Activated CD4-positive, alpha-beta memory T cell treated with anti-CD3 and anti-CD28 coated beads for 36 hours (primary cell): ENCODE results near the gene PAX3. TPM values are rescaled to one million over a fixed set of nuclear protein-coding genes. Genes with fewer than 3 reads are reported as not detected.

ENCODE experiments used
- CTCF ChIA-PET: fragments of 350-600 bp; sonication (Branson Sonifier 250); formaldehyde crosslinking; loops from one replicate; lab custom pipeline; 2021; ENCODE audit warnings: antibody characterized with exemption, inconsistent platforms; lab: Charles Lee
- POLR2A ChIA-PET: fragments of 350-600 bp; sonication (Branson Sonifier 250); formaldehyde crosslinking; loops from one replicate; lab custom pipeline; 2021; ENCODE audit warnings: antibody characterized with exemption; lab: Charles Lee
- DNase-seq: peaks from one replicate; pipeline ENCODE4 v3.0.0-alpha.2; 2020
- H3K27ac Mint-ChIP-seq: one replicate; pipeline ENCODE4 v1.8.0; 2021; ENCODE audit warnings: mixed read lengths
- H3K27me3 Mint-ChIP-seq: one replicate; pipeline ENCODE4 v1.8.0; 2021; ENCODE audit warnings: mixed read lengths
- H3K36me3 Mint-ChIP-seq: one replicate; pipeline ENCODE4 v1.8.0; 2021; ENCODE audit warnings: mixed read lengths
- H3K4me1 Mint-ChIP-seq: one replicate; pipeline ENCODE4 v1.8.0; 2021; ENCODE audit warnings: low read depth, mixed read lengths
- H3K4me3 Mint-ChIP-seq: one replicate; pipeline ENCODE4 v1.8.0; 2021; ENCODE audit warnings: mild to moderate bottlenecking, mixed read lengths
- H3K9me3 Mint-ChIP-seq: one replicate; pipeline ENCODE4 v1.8.0; 2021; ENCODE audit warnings: mixed read lengths
- intact Hi-C: fragments of 100-400 bp; cut with micrococcal nuclease; formaldehyde crosslinking; loops from one replicate; pipeline ENCODE4 v1.15.1; 2023
- total RNA-seq, 2 experiments: library from RNA; stranded (reverse); gene quantifications; one replicate each; pipeline ENCODE4 v1.2.3, GENCODE V29; 2021

PAX3 gene
- total RNA-seq, 2 experiments from 2014 or later: not detected

GRCh38 chr2:222272446-222273015, 26.3 kb downstream of the PAX3 start:
- peaks cover 12% of the 10 kb centered on the region for H3K27me3 Mint-ChIP-seq
- no peak for DNase-seq
- H3K36me3 Mint-ChIP-seq: no peaks in the 10 kb centered on the region
- intact Hi-C loops: no loop called here
- no peaks in the 10 kb centered on the region for H3K9me3 Mint-ChIP-seq
- POLR2A ChIA-PET: no interaction called here
- no peaks in the 10 kb centered on the region for H3K4me1 Mint-ChIP-seq
- H3K27ac Mint-ChIP-seq: no peak overlapping the region
- H3K4me3 Mint-ChIP-seq: no peak overlapping the region
- CTCF ChIA-PET: interaction anchor here (0.5 kb wide), 1 partner anchor 131 kb away, joined by 6 read pairs; no protein-coding TSS in a partner anchor

GRCh38 chr2:222271854-222272253, 26.9 kb downstream of the PAX3 start:
- intact Hi-C loops: no loop called here
- CTCF ChIA-PET: no interaction called here
- DNase-seq: no peak
- Mint-ChIP-seq H3K27me3 (peaks cover 8% of the 10 kb centered on the region), H3K9me3 (no peaks in the 10 kb centered on the region), H3K36me3 (no peaks in the 10 kb centered on the region), H3K4me3 (no peak overlapping the region), H3K4me1 (no peaks in the 10 kb centered on the region), H3K27ac (no peak overlapping the region)
- POLR2A ChIA-PET: no interaction called here

GRCh38 chr2:222270396-222270795, 28.4 kb downstream of the PAX3 start:
- CTCF ChIA-PET: no interaction called here
- Mint-ChIP-seq H3K36me3 (no peaks in the 10 kb centered on the region), H3K4me3 (no peak overlapping the region), H3K4me1 (no peaks in the 10 kb centered on the region), H3K27ac (no peak overlapping the region), H3K27me3 (peaks cover 4% of the 10 kb centered on the region), H3K9me3 (no peaks in the 10 kb centered on the region)
- POLR2A ChIA-PET: no interaction called here
- intact Hi-C loops: no loop called here
- DNase-seq: no peak

DNA sequence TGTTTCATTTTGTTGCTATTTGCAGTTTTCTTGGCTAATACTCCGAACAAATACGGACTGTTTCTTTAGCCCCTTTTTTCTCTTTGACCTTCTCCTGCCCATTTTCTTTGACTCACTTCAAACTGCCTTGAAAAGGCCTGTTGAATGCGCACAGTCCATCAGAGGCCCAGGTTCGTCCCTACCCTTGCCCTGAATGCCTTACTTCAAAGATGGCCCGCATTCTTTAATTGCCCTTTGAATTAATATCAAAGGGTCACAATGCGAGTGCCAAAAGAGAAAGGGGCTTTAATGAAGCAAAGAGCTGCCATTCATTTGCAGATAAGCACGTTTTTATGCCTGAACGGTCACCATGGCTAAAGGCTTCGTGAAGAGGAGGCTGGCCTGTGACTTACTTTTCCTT, 29.7 kb downstream of the PAX3 start:
- Mint-ChIP-seq H3K4me3 (no peak overlapping the region), H3K27me3 (peaks cover 4% of the 10 kb centered on the region), H3K9me3 (no peaks in the 10 kb centered on the region), H3K4me1 (no peaks in the 10 kb centered on the region), H3K27ac (no peak overlapping the region), H3K36me3 (no peaks in the 10 kb centered on the region)
- intact Hi-C loops: no loop called here
- CTCF ChIA-PET: no interaction called here
- POLR2A ChIA-PET: no interaction called here
- no peak for DNase-seq

DNA sequence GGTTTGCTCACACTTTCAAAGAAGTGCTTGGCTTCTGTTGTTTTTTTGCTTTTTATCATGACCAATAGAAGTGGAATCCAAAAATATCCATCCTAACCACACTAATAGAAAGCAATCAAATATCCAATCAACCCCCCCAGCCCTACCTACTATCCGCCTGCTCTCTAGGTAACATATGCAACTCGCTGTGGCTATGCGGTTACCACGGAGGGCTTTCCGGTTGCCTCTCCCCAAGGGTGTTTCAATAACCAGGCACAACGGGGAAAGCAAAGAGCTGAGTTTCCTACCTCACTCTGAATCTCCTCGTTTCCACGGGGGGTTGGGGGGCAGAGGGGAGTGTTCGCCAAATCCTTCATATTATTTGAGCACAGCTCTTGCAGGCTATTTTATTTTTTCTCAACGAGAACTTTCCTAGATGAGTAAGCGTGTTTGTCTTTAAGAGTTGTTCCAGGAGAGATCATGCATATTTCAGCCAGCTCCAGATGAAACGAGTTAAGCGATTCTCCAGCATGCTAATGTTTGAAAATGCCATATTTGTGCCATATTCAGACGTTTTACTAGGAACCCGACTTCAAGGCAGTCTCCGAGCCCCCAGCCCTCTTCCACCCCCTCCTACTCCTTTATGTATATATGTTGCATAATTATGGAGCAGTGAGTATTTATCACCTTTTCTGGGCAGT, 30.3 kb downstream of the PAX3 start:
- Mint-ChIP-seq H3K27me3 (peaks cover 4% of the 10 kb centered on the region), H3K36me3 (no peaks in the 10 kb centered on the region), H3K27ac (no peak overlapping the region), H3K4me3 (no peak overlapping the region), H3K4me1 (no peaks in the 10 kb centered on the region), H3K9me3 (no peaks in the 10 kb centered on the region)
- CTCF ChIA-PET: no interaction called here
- POLR2A ChIA-PET: no interaction called here
- intact Hi-C loops: no loop called here
- no peak for DNase-seq

- ChIA-PET CTCF (interaction anchor here (0.6 kb wide), 1 partner anchor 830 kb away, joined by 4 read pairs; no protein-coding TSS in a partner anchor), POLR2A (no interaction called here)
- H3K27ac Mint-ChIP-seq: no peak overlapping the region
- H3K36me3 Mint-ChIP-seq: no peaks in the 10 kb centered on the region
- H3K9me3 Mint-ChIP-seq: no peaks in the 10 kb centered on the region
- H3K27me3 Mint-ChIP-seq: peaks cover 6% of the 10 kb centered on the region
- no peak overlapping the region for H3K4me3 Mint-ChIP-seq
- no peaks in the 10 kb centered on the region for H3K4me1 Mint-ChIP-seq
- intact Hi-C loops: no loop called here
- DNase-seq: no peak
Observed at GRCh38 chr2:222264791-222265320, 33.9 kb downstream of the PAX3 start.

DNA sequence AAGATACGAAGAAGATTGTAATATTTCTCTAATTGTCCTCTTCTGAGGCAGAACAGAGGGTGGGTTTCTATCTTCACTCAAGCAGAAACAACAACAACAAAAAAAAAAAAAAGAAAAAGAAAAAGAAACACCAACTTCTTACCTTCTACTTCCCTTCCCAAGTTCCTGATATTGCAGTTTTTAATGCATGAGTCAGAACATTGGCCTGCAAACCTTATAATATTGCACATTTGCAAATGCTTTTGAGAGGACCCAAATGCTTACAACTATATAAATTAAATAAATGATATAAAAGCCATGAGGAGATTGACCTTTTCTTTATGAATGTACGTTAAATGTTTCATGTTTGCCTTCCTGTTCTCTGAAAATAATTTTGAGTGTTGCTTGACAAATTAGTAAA, 37.3 kb downstream of the PAX3 start:
- no peak overlapping the region for H3K27ac Mint-ChIP-seq
- DNase-seq: no peak
- H3K27me3 Mint-ChIP-seq: peaks cover 10% of the 10 kb centered on the region
- ChIA-PET CTCF (no interaction called here), POLR2A (no interaction called here)
- H3K9me3 Mint-ChIP-seq: no peaks in the 10 kb centered on the region
- intact Hi-C loops: no loop called here
- H3K4me3 Mint-ChIP-seq: no peak overlapping the region
- H3K36me3 Mint-ChIP-seq: no peaks in the 10 kb centered on the region
- H3K4me1 Mint-ChIP-seq: no peaks in the 10 kb centered on the region

DNA sequence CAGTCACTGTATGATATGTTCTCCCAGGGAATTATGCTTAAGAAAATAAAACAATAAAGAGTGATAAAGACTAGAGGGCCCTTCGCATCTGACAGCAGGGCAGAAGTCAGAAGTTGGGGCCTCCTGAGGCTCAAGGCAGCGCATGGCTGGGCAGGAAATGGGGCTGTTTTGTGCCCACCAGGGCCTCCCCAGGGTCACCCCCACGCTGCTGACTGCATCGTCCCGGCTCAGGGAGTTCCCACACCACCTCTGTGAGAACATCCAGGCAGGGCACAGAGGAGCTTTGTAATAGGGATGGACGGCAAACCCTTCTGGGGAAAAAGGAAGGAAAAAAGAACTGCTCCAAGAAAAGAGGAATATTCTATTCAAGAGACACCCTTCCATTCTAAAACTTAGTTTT, 41.2 kb downstream of the PAX3 start:
- Mint-ChIP-seq H3K36me3 (no peaks in the 10 kb centered on the region), H3K4me3 (no peak overlapping the region), H3K27me3 (peaks cover 13% of the 10 kb centered on the region), H3K27ac (no peak overlapping the region), H3K4me1 (no peaks in the 10 kb centered on the region), H3K9me3 (no peaks in the 10 kb centered on the region)
- POLR2A ChIA-PET: no interaction called here
- DNase-seq: no peak
- intact Hi-C loops: no loop called here
- CTCF ChIA-PET: no interaction called here

DNA sequence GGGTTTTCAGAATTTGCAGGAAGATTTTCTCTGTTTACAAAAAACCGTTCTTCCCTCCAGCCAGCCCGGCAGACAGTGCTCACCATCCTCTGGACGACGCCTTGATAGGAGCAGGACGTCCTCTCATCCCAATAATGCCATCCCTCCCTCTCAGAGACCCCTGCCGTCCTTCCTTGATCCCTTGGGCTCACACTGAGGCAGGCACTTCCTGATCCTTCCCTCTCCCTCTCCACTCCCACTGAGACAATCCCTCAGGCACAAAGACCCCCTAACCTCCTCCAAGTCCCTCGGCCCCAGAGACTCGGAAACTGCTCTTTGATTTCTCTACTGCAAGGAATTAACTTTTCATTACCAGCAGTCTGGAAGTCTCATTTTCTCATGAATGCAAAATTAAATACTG, 42.5 kb downstream of the PAX3 start:
- Mint-ChIP-seq H3K27ac (no peak overlapping the region), H3K27me3 (peaks cover 12% of the 10 kb centered on the region), H3K4me3 (no peak overlapping the region), H3K36me3 (no peaks in the 10 kb centered on the region), H3K4me1 (no peaks in the 10 kb centered on the region), H3K9me3 (no peaks in the 10 kb centered on the region)
- DNase-seq: no peak
- ChIA-PET POLR2A (no interaction called here), CTCF (no interaction called here)
- intact Hi-C loops: no loop called here

DNA sequence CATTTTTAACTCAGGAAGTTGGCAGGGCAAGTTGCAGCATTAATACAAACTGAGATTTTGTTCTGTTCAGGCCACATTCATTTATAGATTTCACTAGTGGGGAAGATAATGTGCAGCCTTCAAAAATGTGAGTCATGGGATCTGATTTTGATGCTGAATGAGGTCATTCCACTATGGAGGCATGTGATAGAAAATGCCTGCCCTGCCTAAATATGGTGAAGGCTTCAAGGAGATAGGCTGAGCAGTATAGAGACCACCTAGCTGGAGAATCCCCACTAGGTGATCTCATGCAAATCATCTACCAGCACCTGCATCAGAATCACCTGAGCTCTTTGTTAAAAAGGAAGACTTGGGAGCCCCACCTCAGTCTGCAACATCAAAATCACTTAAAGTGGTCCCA, 43.7 kb downstream of the PAX3 start:
- ChIA-PET CTCF (no interaction called here), POLR2A (no interaction called here)
- H3K27ac Mint-ChIP-seq: no peak overlapping the region
- no peak for DNase-seq
- no peak overlapping the region for H3K4me3 Mint-ChIP-seq
- no peaks in the 10 kb centered on the region for H3K36me3 Mint-ChIP-seq
- H3K27me3 Mint-ChIP-seq: peaks cover 12% of the 10 kb centered on the region
- intact Hi-C loops: no loop called here
- H3K9me3 Mint-ChIP-seq: no peaks in the 10 kb centered on the region
- H3K4me1 Mint-ChIP-seq: no peaks in the 10 kb centered on the region

DNA sequence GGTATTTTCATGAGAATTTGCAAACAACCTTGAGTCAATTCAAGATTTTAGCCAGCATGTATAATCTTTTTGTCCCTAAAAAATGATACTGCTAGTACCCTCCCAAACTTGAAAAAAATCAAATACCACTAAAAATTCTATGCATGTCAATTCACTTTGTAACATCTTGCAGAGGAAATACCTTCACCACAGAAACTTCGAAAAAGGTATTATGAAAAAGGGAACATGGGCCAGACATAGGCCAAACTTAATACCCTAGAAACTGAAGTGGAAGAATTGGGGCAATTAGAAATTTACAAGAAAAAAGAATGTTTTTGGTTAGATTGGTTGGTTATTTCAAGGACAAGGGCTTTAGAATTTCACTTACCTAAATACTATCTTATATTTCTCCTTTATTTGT, 48.5 kb downstream of the PAX3 start:
- no peak overlapping the region for H3K27ac Mint-ChIP-seq
- intact Hi-C loops: no loop called here
- CTCF ChIA-PET: no interaction called here
- POLR2A ChIA-PET: no interaction called here
- H3K4me3 Mint-ChIP-seq: no peak overlapping the region
- no peaks in the 10 kb centered on the region for H3K9me3 Mint-ChIP-seq
- H3K27me3 Mint-ChIP-seq: no peaks in the 10 kb centered on the region
- no peaks in the 10 kb centered on the region for H3K36me3 Mint-ChIP-seq
- DNase-seq: no peak
- no peaks in the 10 kb centered on the region for H3K4me1 Mint-ChIP-seq

DNA sequence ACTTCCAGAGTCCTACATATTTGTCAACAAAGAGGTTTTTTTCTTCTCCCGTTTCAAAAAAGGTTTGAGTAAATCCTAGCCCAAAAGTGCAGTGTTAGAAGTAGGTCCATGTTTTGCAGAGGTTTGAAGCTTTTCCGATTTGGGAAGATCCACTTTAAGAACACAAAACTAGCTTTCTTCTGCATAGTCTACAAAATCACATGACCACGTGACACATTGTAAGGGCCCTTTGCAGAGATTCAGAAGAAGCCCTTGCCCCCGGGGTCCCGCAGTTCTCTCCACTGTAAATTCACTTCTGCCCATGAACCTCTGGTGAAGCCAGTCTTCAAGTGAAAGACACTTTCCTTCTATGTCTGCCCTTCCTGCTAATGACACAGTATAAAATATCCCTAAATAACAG, 49.4 kb downstream of the PAX3 start:
- intact Hi-C loops: no loop called here
- DNase-seq: no peak
- H3K4me3 Mint-ChIP-seq: no peak overlapping the region
- POLR2A ChIA-PET: no interaction called here
- CTCF ChIA-PET: no interaction called here
- no peaks in the 10 kb centered on the region for H3K36me3 Mint-ChIP-seq
- no peak overlapping the region for H3K27ac Mint-ChIP-seq
- H3K4me1 Mint-ChIP-seq: no peaks in the 10 kb centered on the region
- H3K9me3 Mint-ChIP-seq: no peaks in the 10 kb centered on the region
- H3K27me3 Mint-ChIP-seq: peaks cover 5% of the 10 kb centered on the region

DNA sequence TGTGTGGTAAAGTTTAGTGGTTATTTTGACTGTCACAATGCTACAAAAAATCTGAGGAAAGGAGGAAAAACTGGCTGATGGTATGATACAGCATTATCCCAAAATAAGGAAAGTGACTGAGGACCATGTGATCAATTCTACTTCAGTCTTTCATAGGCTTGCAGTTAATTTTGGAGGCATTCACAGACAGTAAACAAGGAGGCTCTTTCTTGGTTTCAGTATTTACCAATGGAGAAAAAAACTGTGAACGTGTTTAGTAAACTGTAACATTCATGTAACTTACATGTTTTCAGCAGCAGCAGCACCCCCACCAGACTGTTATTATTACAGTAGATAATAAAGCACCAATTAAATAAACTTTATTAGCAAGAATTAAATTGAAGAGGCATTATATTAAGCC, 50.0 kb downstream of the PAX3 start:
- CTCF ChIA-PET: no interaction called here
- intact Hi-C loops: no loop called here
- no peaks in the 10 kb centered on the region for H3K9me3 Mint-ChIP-seq
- no peak overlapping the region for H3K4me3 Mint-ChIP-seq
- DNase-seq: no peak
- peaks cover 9% of the 10 kb centered on the region for H3K27me3 Mint-ChIP-seq
- H3K4me1 Mint-ChIP-seq: no peaks in the 10 kb centered on the region
- H3K36me3 Mint-ChIP-seq: no peaks in the 10 kb centered on the region
- no peak overlapping the region for H3K27ac Mint-ChIP-seq
- POLR2A ChIA-PET: no interaction called here
